Measurements from ENCODE around the gene PSAP. TPM values are rescaled to one million over a fixed set of nuclear protein-coding genes. Genes with fewer than 3 reads are reported as not detected.

The PSAP gene
- total RNA-seq, 1 donor from 2014 or later: 1,464 TPM

GRCh38 chr10:71766717-71767419 is 84.2 kb downstream of the PSAP start:
- DNase-seq (ENCODE audit: low read depth): peak; percentile 97

Other genes starting within 250 kb of the PSAP start
- gene C10orf105, start 131.5 kb downstream of the PSAP start, total RNA-seq: not detected in 2 replicates
- gene VSIR, start 77.7 kb downstream of the PSAP start, total RNA-seq: 10.6 and 14.0 TPM in 2 replicates
- 32.3 and 69.4 TPM in 2 replicates for gene CHST3, start 113.1 kb upstream of the PSAP start, total RNA-seq
- gene SPOCK2, start 237.3 kb upstream of the PSAP start, total RNA-seq: 2.0 and 41.8 TPM in 2 replicates